Right kidney (tissue), 1 donor: ENCODE measurements around the gene LEMD1.
"Not testable (repeated sequence)": the region's sequence is repeated elsewhere in the genome, so short reads cannot be mapped to it uniquely, and the experiment has no call there.

Source experiments
- DNase-seq: peaks from one replicate; pipeline ENCODE4 v3.0.0-alpha.2; 2016

The LEMD1 gene

GRCh38 chr1:205430696-205431305 is 8.9 kb upstream of the LEMD1 start:
- DNase-seq: peak; percentile 84

- no peak for DNase-seq
Observed at GRCh38 chr1:205429762-205430695, 8.2 kb upstream of the LEMD1 start.

- DNase-seq: no peak
Observed at GRCh38 chr1:205424901-205425600, 3.2 kb upstream of the LEMD1 start.

GRCh38 chr1:205423814-205424399 is 2.1 kb upstream of the LEMD1 start:
- DNase-seq: no peak

GRCh38 chr1:205422993-205423642 is 1.3 kb upstream of the LEMD1 start:
- DNase-seq: no peak

- no peak for DNase-seq
Observed at GRCh38 chr1:205420938-205421337, 918 bp downstream of the LEMD1 start.

GRCh38 chr1:205417870-205418635 is 3.8 kb downstream of the LEMD1 start:
- no peak for DNase-seq

- DNase-seq: no peak
Observed at GRCh38 chr1:205416322-205416721, 5.5 kb downstream of the LEMD1 start.

- DNase-seq: no peak
Observed at GRCh38 chr1:205410581-205411298, 11.1 kb downstream of the LEMD1 start.

- no peak for DNase-seq
Observed at GRCh38 chr1:205407970-205408369, 13.9 kb downstream of the LEMD1 start.

- DNase-seq: not testable (repeated sequence)
Observed at GRCh38 chr1:205406252-205406651, 15.6 kb downstream of the LEMD1 start.

GRCh38 chr1:205404484-205404883 is 17.4 kb downstream of the LEMD1 start:
- not testable (repeated sequence) for DNase-seq

GRCh38 chr1:205398586-205398985 is 23.3 kb downstream of the LEMD1 start:
- DNase-seq: no peak

GRCh38 chr1:205396967-205397616 is 24.8 kb downstream of the LEMD1 start:
- no peak for DNase-seq

- no peak for DNase-seq
Observed at GRCh38 chr1:205395616-205396015, 26.2 kb downstream of the LEMD1 start.

- no peak for DNase-seq
Observed at GRCh38 chr1:205392650-205393049, 29.2 kb downstream of the LEMD1 start.

GRCh38 chr1:205391386-205391785 is 30.5 kb downstream of the LEMD1 start:
- DNase-seq: no peak

GRCh38 chr1:205387845-205388244 is 34.0 kb downstream of the LEMD1 start:
- no peak for DNase-seq

GRCh38 chr1:205382990-205383389 is 38.9 kb downstream of the LEMD1 start:
- not testable (repeated sequence) for DNase-seq

GRCh38 chr1:205382561-205382960 is 39.3 kb downstream of the LEMD1 start:
- no peak for DNase-seq
